ENCODE measurements around the gene DIO2.

The DIO2 gene

GRCh38 chr14:80172375-80173051 is 38.8 kb downstream of the DIO2 start:
- in situ Hi-C loops (cut with MboI; ENCODE audit: low sequenced_read_pairs) = no loop called here

DNA sequence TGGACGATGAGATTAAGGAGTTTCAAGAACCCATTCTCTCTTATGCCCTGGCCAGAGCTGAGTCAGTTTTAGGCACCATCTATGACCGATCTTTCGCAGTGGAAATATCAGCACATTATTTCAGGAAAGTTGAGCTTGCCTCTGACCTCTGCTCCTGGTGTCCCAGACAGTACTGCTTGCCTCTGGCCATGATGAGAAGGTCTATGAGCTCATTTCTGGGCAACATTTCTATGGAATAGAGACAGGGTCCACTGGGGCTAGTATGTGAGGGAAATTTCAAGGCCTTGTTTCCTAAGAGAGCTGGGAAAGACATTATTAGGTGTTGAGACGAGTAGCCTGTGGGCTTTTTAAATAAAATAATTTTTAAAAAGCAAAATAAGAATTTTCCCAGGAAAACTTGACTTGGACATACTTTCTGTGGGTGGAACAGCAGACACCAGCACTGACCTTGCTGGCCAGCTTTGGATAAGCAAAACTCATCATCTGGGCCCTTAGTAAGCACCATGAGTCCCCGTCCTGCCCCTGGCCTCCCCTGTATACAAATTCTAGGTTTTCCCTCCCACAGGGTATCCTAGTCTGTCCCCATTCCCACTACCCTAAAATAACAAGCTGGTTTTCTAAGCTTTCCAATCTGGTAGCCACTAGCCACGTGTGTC is 43.4 kb downstream of the DIO2 start:
- in situ Hi-C loops (cut with MboI; ENCODE audit: low sequenced_read_pairs) = no loop called here

- in situ Hi-C loops (cut with MboI; ENCODE audit: low sequenced_read_pairs) = no loop called here
Measured at GRCh38 chr14:80164991-80165721, 46.1 kb downstream of the DIO2 start.

DNA sequence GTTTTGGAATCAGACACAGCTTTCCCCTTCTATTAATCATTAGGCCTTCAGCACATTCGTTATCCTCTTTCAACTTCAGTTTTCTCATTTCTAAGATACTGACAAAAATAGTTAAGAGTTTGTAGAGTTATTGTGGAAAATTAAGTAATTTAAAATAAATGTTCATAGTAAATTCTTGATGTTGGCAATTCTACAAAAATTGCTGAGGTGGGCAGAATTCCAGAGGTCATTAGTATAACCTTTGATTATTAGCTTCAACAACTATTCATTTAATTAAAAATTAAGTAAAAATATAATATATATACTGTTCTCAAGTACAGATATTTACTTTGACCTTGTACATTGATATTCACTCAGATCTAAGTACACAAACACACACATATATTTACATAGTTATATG is 58.5 kb downstream of the DIO2 start:
- in situ Hi-C loops (cut with MboI; ENCODE audit: low sequenced_read_pairs) = no loop called here

DNA sequence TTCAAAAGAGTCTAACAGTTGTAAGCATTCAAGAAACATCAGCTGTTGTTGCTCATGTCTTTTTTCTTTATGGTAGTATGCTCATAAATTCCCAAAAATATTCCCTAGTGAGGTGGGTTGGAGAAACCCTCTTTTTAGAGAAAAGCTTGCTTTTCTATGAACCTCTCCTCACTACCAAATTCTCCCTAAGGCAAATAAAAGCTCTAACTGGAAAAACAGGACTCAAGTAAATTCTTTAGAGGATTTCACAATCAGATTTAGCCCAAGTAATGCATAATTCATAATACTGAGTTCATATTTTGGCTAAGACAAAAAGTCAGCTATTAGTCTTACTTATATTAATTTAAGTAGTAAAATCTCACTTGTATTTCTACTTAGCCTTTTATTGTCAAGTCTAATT is 59.1 kb downstream of the DIO2 start:
- in situ Hi-C loops (cut with MboI; ENCODE audit: low sequenced_read_pairs) = no loop called here

GRCh38 chr14:80150301-80150700 is 61.0 kb downstream of the DIO2 start:
- in situ Hi-C loops (cut with MboI; ENCODE audit: low sequenced_read_pairs) = no loop called here

Data from HL-60/S4 (cell line).